HEK293T (cell line): ENCODE results near the gene FBXW5.
A peak's percentile ranks its signal among the peaks of the same experiment; 100 is the strongest.

ENCODE experiments used
- CTCF ChIA-PET: fragments of 350-600 bp; formaldehyde crosslinking; extraction: SDS; loops from one replicate; lab custom pipeline; 2021; ENCODE audit warnings: antibody characterized with exemption, inconsistent platforms; lab: Yijun Ruan, JAX
- POLR2A ChIA-PET: fragments of 350-600 bp; formaldehyde crosslinking; extraction: SDS; loops from one replicate; lab custom pipeline; 2020; ENCODE audit warnings: antibody characterized with exemption, inconsistent platforms; lab: Yijun Ruan, JAX
- DNase-seq: peaks from one replicate; pipeline ENCODE4 v3.0.0; 2012; ENCODE audit warnings: mixed read lengths; ENCODE audit errors: extremely low spot score
- ARNT ChIP-seq: fragments of 450-650 bp; IDR thresholded peaks from 2 replicates; pipeline ENCODE4 v1.6.1; 2017; ENCODE audit warnings: mild to moderate bottlenecking
- BHLHE40 ChIP-seq: fragments of 450-650 bp; IDR thresholded peaks from 2 replicates; pipeline ENCODE4 v1.6.1; 2016; ENCODE audit warnings: mild to moderate bottlenecking, moderate library complexity, borderline replicate concordance
- CTBP1 ChIP-seq: fragments of 450-650 bp; IDR thresholded peaks from 2 replicates; pipeline ENCODE4 v1.6.1; 2016; ENCODE audit warnings: borderline replicate concordance
- ELF4 ChIP-seq: fragments of 450-650 bp; IDR thresholded peaks from 2 replicates; pipeline ENCODE4 v1.6.1; 2017; ENCODE audit warnings: antibody characterized with exemption
- FOXA1 ChIP-seq: fragments of 450-650 bp; IDR thresholded peaks from 2 replicates; pipeline ENCODE4 v1.6.1; 2016; ENCODE audit warnings: mild to moderate bottlenecking
- FOXK2 ChIP-seq: fragments of 450-650 bp; IDR thresholded peaks from 2 replicates; pipeline ENCODE4 v1.6.1; 2016; ENCODE audit warnings: mild to moderate bottlenecking
- FOXM1 ChIP-seq: fragments of 450-650 bp; IDR thresholded peaks from 2 replicates; pipeline ENCODE4 v1.6.1; 2017; ENCODE audit warnings: mild to moderate bottlenecking, borderline replicate concordance
- HDGF ChIP-seq: fragments of 450-650 bp; IDR thresholded peaks from 2 replicates; pipeline ENCODE4 v1.6.1; 2017; ENCODE audit warnings: antibody characterized with exemption, borderline replicate concordance
- L3MBTL2 ChIP-seq: fragments of 450-650 bp; conservative IDR thresholded peaks from 2 replicates; pipeline ENCODE4 v1.6.1; 2016; ENCODE audit warnings: mild to moderate bottlenecking
- LEF1 ChIP-seq: fragments of 450-650 bp; IDR thresholded peaks from 2 replicates; pipeline ENCODE4 v1.6.1; 2017; ENCODE audit warnings: mild to moderate bottlenecking, borderline replicate concordance
- NFRKB ChIP-seq: fragments of 450-650 bp; IDR thresholded peaks from 2 replicates; pipeline ENCODE4 v1.6.1; 2016; ENCODE audit warnings: mild to moderate bottlenecking, moderate library complexity
- PKNOX1 ChIP-seq: fragments of 450-650 bp; IDR thresholded peaks from 2 replicates; pipeline ENCODE4 v1.6.1; 2016
- SP1 ChIP-seq: fragments of 450-650 bp; IDR thresholded peaks from 2 replicates; pipeline ENCODE4 v1.6.1; 2017
- SUZ12 ChIP-seq: fragments of 450-650 bp; IDR thresholded peaks from 2 replicates; pipeline ENCODE4 v1.6.1; 2016; ENCODE audit warnings: mild to moderate bottlenecking
- TARDBP ChIP-seq: fragments of 450-650 bp; IDR thresholded peaks from 2 replicates; pipeline ENCODE4 v1.6.1; 2016
- ZNF384 ChIP-seq: fragments of 450-650 bp; IDR thresholded peaks from 2 replicates; pipeline ENCODE4 v1.6.1; 2016

Gene FBXW5

GRCh38 chr9:136943291-136944211 is 987 bp downstream of the FBXW5 start:
- ChIA-PET POLR2A (interaction anchor here (0.8 to 1.0 kb wide), 2 partner anchors 48 to 96 kb away, joined by 3 to 4 read pairs; partner anchors contain the start of gene PAXX), CTCF (no interaction called here)
- TF ChIP-seq BHLHE40 = no peak
- no peak for TF ChIP-seq LEF1
- no peak for TF ChIP-seq PKNOX1
- TF ChIP-seq CTBP1 = no peak
- no peak for TF ChIP-seq FOXM1
- TF ChIP-seq FOXK2 = no peak
- no peak for TF ChIP-seq SP1
- TF ChIP-seq SUZ12 = no peak
- TF ChIP-seq NFRKB = no peak
- TF ChIP-seq HDGF = no peak
- no peak for TF ChIP-seq FOXA1
- TF ChIP-seq ARNT = no peak
- no peak for TF ChIP-seq ELF4
- no peak for TF ChIP-seq TARDBP
- no peak for TF ChIP-seq L3MBTL2
- DNase-seq = peak; percentile 48

- CTCF ChIA-PET = no interaction called here
Observed at GRCh38 chr9:136942881-136943230, 1.7 kb downstream of the FBXW5 start.

GRCh38 chr9:136942112-136942880 is 2.2 kb downstream of the FBXW5 start:
- ChIA-PET CTCF (no interaction called here), POLR2A (no interaction called here)
- no peak for TF ChIP-seq L3MBTL2
- no peak for TF ChIP-seq SUZ12
- TF ChIP-seq LEF1 = no peak
- TF ChIP-seq TARDBP = no peak
- no peak for TF ChIP-seq NFRKB
- TF ChIP-seq ARNT = no peak
- TF ChIP-seq HDGF = no peak
- no peak for TF ChIP-seq ZNF384
- TF ChIP-seq FOXM1 = no peak
- no peak for TF ChIP-seq BHLHE40
- no peak for TF ChIP-seq ELF4
- no peak for TF ChIP-seq FOXA1
- no peak for TF ChIP-seq CTBP1
- DNase-seq = no peak

More at GRCh38 chr9:136942881-136943230, 1.7 kb downstream of the FBXW5 start:
- POLR2A ChIA-PET = no interaction called here
- TF ChIP-seq L3MBTL2 = no peak
- no peak for TF ChIP-seq BHLHE40
- TF ChIP-seq NFRKB = no peak
- no peak for TF ChIP-seq SUZ12
- TF ChIP-seq TARDBP = no peak
- TF ChIP-seq PKNOX1 = no peak
- no peak for TF ChIP-seq LEF1
- no peak for TF ChIP-seq CTBP1
- no peak for TF ChIP-seq SP1
- TF ChIP-seq ZNF384 = no peak
- TF ChIP-seq ELF4 = no peak
- no peak for TF ChIP-seq HDGF
- TF ChIP-seq FOXA1 = no peak
- TF ChIP-seq FOXK2 = no peak
- DNase-seq = no peak

- ChIA-PET POLR2A (no interaction called here), CTCF (no interaction called here)
- no peak for DNase-seq
- no peak for TF ChIP-seq LEF1
Observed at GRCh38 chr9:136941231-136942111, 3.1 kb downstream of the FBXW5 start.

GRCh38 chr9:136940526-136941230 is 3.9 kb downstream of the FBXW5 start:
- TF ChIP-seq FOXM1 (no peak), ARNT (no peak), BHLHE40 (no peak), L3MBTL2 (no peak), ZNF384 (no peak), FOXA1 (no peak), SP1 (no peak), NFRKB (no peak), SUZ12 (no peak), ELF4 (no peak), PKNOX1 (no peak), TARDBP (no peak), FOXK2 (no peak), HDGF (no peak), CTBP1 (no peak), LEF1 (no peak)
- DNase-seq = no peak
- ChIA-PET CTCF (no interaction called here), POLR2A (no interaction called here)
